K562 treated with DMSO at 1 percent for 4 hours (cell line): Measurements from ENCODE around the gene C17orf58. TPM values are rescaled to one million over a fixed set of nuclear protein-coding genes. Genes with fewer than 3 reads are reported as not detected.

Experiments used
- total RNA-seq: library from RNA; unstranded; fragments of 300-600 nt; gene quantifications from 2 replicates; pipeline ENCODE4 v1.2.3, GENCODE V29; 2022; ENCODE audit not compliant: insufficient read depth

The C17orf58 gene
- total RNA-seq: 5.3 and 6.6 TPM in 2 replicates

GRCh38 chr17:67996301-67997171 is at the start of gene C17orf58:
C17orf58 (minus strand) TSS chr17:67996469; CDS start chr17:67996198, 271 bp downstream.

GRCh38 chr17:68035523-68036303 is 39.4 kb upstream of the C17orf58 start, which contains the start of gene KPNA2:
KPNA2 (plus strand) TSS chr17:68035735; CDS start chr17:68037133, 1,398 bp downstream.

Other genes starting within 250 kb of the C17orf58 start
- gene BPTF, start 171.0 kb downstream of the C17orf58 start, total RNA-seq: 53.0 and 58.2 TPM in 2 replicates
- gene KPNA2, start 39.3 kb upstream of the C17orf58 start, total RNA-seq: 162 and 168 TPM in 2 replicates